ENCODE results near the gene FYB2. TPM values are rescaled to one million over a fixed set of nuclear protein-coding genes. Genes with fewer than 3 reads are reported as not detected.

FYB2 gene
- total and polyA plus RNA-seq, 3 donors from 2014 or later: 1.9 to 4.2 (median 2.0) TPM

DNA sequence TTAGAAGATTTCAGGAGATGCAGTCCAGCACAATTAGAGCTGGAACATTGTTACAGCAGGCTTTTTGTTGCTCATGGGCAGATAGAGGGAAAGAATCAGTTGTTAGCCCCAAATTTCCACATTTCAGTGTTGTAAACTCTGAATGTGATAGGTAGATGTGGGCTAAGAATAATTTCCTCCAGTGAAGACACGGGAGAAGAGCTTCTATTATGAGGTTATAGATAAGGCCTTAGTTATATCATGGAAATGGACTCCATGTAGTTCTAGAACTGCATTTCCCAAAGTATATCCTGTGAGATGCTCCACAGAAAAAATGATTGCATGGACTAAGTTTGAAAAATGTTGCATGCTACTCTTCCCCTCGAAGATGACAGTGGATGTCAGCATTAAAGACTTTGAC, 109.2 kb downstream of the FYB2 start:
- Histone ChIP-seq H3K27me3 (no peaks in the 10 kb centered on the region), H3K4me1 (no peaks in the 10 kb centered on the region), H3K4me3 (no peak overlapping the region), H3K36me3 (ENCODE audit: low read depth, missing control alignments) (no peaks in the 10 kb centered on the region), H3K9me3 (no peaks in the 10 kb centered on the region), H3K27ac (no peak overlapping the region)
- 83 to 89% methylated on average over 2 of the region's 2 CpGs for WGBS, 2 donors
- DNase-seq: no peak
- intact Hi-C loops (cut with DNase I; ENCODE audit: low total_unique reads): no loop called here
- TF ChIP-seq POLR2A (IDR thresholded peaks at IDR 0.05): no peak
- TF ChIP-seq, protein P1, sequence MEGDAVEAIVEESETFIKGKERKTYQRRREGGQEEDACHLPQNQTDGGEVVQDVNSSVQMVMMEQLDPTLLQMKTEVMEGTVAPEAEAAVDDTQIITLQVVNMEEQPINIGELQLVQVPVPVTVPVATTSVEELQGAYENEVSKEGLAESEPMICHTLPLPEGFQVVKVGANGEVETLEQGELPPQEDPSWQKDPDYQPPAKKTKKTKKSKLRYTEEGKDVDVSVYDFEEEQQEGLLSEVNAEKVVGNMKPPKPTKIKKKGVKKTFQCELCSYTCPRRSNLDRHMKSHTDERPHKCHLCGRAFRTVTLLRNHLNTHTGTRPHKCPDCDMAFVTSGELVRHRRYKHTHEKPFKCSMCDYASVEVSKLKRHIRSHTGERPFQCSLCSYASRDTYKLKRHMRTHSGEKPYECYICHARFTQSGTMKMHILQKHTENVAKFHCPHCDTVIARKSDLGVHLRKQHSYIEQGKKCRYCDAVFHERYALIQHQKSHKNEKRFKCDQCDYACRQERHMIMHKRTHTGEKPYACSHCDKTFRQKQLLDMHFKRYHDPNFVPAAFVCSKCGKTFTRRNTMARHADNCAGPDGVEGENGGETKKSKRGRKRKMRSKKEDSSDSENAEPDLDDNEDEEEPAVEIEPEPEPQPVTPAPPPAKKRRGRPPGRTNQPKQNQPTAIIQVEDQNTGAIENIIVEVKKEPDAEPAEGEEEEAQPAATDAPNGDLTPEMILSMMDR (IDR thresholded peaks at IDR 0.05): no peak

DNA sequence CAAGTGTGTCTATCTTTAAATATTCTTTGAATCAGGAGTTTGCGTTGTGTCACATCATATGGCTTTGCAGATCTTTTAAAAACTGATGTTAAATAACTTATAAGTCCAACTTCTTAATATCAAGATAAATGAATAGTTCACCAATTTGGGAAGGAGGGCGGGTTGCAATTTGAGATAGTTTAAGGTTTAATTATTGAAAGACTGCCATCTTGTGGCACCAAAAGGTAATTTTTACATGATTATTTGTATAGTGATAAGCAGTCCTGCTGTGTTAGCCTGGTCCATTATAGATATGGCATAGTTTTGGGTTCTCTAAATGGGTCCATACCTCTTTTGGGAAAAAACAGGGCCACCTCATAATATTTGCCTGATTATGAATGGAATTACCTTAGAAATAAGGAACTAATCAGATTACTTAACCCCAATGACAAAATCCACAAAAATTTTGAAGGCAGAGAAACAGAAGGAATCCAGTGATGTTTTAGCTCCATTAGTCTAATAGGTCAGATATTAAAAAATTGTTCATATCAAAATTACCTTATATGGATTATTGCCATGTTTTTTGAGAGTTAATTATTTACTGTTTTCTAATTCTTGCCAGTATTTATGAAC, 109.8 kb downstream of the FYB2 start:
- Histone ChIP-seq H3K27me3 (no peaks in the 10 kb centered on the region), H3K4me1 (no peaks in the 10 kb centered on the region), H3K9me3 (no peaks in the 10 kb centered on the region), H3K27ac (no peak overlapping the region), H3K4me3 (no peak overlapping the region), H3K36me3 (ENCODE audit: low read depth, missing control alignments) (no peaks in the 10 kb centered on the region)
- intact Hi-C loops (cut with DNase I; ENCODE audit: low total_unique reads): no loop called here
- WGBS, 2 donors: 20 to 38% methylated on average over 2 of the region's 2 CpGs
- TF ChIP-seq POLR2A (IDR thresholded peaks at IDR 0.05): no peak
- TF ChIP-seq, protein P1 (IDR thresholded peaks at IDR 0.05): peak; percentile 47 to 71 (median 52)
- DNase-seq: no peak

DNA sequence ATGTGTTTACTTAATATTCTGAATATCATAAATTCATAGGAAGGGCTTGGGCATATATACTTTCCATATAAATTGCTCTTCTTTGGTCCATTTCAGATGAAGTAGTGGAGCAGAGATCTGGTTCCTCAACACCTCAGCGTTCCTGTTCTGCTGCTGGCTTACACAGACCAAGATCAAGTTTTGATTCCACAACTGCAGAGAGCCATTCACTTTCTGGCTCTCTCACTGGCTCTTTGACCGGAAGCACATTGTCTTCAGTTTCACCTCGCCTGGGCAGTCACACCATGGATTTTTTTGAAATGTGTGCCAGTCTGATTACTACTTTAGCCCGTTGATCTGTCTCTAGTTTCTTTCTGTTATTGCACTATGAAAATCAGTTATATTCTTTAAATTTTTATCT, 111.8 kb downstream of the FYB2 start:
- intact Hi-C loops (cut with DNase I; ENCODE audit: low total_unique reads): no loop called here
- Histone ChIP-seq H3K27ac (no peak overlapping the region), H3K36me3 (ENCODE audit: low read depth, missing control alignments) (no peaks in the 10 kb centered on the region), H3K27me3 (no peaks in the 10 kb centered on the region), H3K4me1 (no peaks in the 10 kb centered on the region), H3K9me3 (no peaks in the 10 kb centered on the region), H3K4me3 (no peak overlapping the region)
- WGBS, 2 donors: 86 to 87% methylated on average over 4 of the region's 4 CpGs
- DNase-seq: no peak
- TF ChIP-seq, protein P1 (IDR thresholded peaks at IDR 0.05): no peak
- no peak for TF ChIP-seq POLR2A (IDR thresholded peaks at IDR 0.05)

DNA sequence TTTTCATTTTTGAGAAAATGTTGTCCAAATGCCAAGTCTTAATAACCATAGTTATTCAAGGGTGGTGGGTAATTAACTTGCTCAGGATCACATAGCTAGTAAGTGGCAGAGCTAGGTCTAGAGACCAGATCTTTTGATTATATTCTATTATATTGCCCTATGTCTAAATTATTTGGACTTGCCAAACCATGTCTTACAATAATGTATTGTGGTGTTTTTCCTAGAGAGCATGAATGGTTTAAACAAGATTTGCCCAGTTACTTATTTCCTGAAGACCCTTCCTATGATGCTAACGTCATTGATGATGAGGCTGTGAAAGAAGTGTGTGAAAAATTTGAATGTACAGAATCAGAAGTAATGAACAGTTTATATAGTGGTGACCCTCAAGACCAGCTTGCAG, 115.5 kb downstream of the FYB2 start:
- no peak for TF ChIP-seq POLR2A (IDR thresholded peaks at IDR 0.05)
- TF ChIP-seq, protein P1 (IDR thresholded peaks at IDR 0.05): no peak
- H3K4me3 ChIP-seq: no peak overlapping the region
- no peaks in the 10 kb centered on the region for H3K36me3 ChIP-seq (ENCODE audit: low read depth, missing control alignments)
- 92 to 95% methylated on average over 1 of the region's 1 CpG for WGBS, 2 donors
- no peak overlapping the region for H3K27ac ChIP-seq
- H3K27me3 ChIP-seq: no peaks in the 10 kb centered on the region
- intact Hi-C loops (cut with DNase I; ENCODE audit: low total_unique reads): no loop called here
- no peak for DNase-seq
- H3K9me3 ChIP-seq: no peaks in the 10 kb centered on the region
- H3K4me1 ChIP-seq: no peaks in the 10 kb centered on the region

DNA sequence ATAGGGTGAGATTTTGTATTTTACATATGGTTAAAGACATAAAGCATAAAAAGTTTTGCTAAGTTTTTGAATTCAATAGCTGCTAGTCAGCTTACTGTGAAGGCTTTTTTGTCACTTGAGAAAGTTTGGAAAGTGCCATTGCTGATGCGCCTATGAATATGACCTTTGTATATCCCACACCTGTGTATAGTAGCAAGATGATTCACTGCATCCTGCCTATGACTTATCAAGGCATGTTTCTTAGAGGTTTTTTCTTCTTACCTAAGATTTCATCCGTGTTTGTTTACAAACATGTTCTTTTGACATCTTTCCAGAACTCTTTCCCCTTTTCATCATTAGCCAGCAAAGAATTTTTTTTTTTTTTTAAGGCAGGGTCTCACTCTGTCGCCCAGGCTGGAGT, 122.5 kb downstream of the FYB2 start:
- TF ChIP-seq, protein P1 (IDR thresholded peaks at IDR 0.05): no peak
- Histone ChIP-seq H3K9me3 (no peaks in the 10 kb centered on the region), H3K4me1 (no peaks in the 10 kb centered on the region), H3K27me3 (no peaks in the 10 kb centered on the region), H3K36me3 (ENCODE audit: low read depth, missing control alignments) (no peaks in the 10 kb centered on the region), H3K4me3 (no peak overlapping the region), H3K27ac (no peak overlapping the region)
- intact Hi-C loops (cut with DNase I; ENCODE audit: low total_unique reads): no loop called here
- DNase-seq: no peak
- 80 to 89% methylated on average over 3 of the region's 3 CpGs for WGBS, 2 donors
